ENCODE measurements around the gene ADH4. TPM values are rescaled to one million over a fixed set of nuclear protein-coding genes. Genes with fewer than 3 reads are reported as not detected.
"Not testable (repeated sequence)": the region's sequence is repeated elsewhere in the genome, so short reads cannot be mapped to it uniquely, and the experiment has no call there.

Gene ADH4
- total and polyA plus RNA-seq, 4 donors: 1.1 to 15.2 (median 3.3) TPM; not detected in 1

- not testable (repeated sequence) for H3K9me3 ChIP-seq (ENCODE audit: control insufficient read depth, low read length); H3K27me3 ChIP-seq (ENCODE audit: control insufficient read depth in 1 of 2, insufficient read depth in 2 of 2, low read length in 1 of 2); DNase-seq; ATAC-seq (ENCODE audit: low FRiP score); H3K4me3 ChIP-seq (ENCODE audit: low read length in 2 of 2); H3K27ac ChIP-seq (ENCODE audit: low read depth in 1 of 2, low read length in 2 of 2); H3K4me1 ChIP-seq (ENCODE audit: control insufficient read depth in 1 of 2, insufficient read depth in 2 of 2, low read length in 2 of 2)
- 45 to 68% methylated on average over 6 of the region's 6 CpGs for WGBS, 2 donors
- intact Hi-C loops (cut with DNase I): loop anchor here in 1 of 2 donors (10.0 kb wide), 2 partner anchors 124 to 324 kb away; no protein-coding TSS in a partner anchor
- H3K36me3 ChIP-seq (ENCODE audit: control insufficient read depth in 1 of 2, insufficient read depth in 2 of 2, low read length in 1 of 2): peaks cover 0 to 14% of the 10 kb centered on the region in 2 donors
Measured at GRCh38 chr4:99080869-99081268, 63.2 kb downstream of the ADH4 start.

GRCh38 chr4:99079625-99080295, 64.3 kb downstream of the ADH4 start:
- peaks cover 0 to 14% of the 10 kb centered on the region in 2 donors for H3K36me3 ChIP-seq (ENCODE audit: control insufficient read depth in 1 of 2, insufficient read depth in 2 of 2, low read length in 1 of 2)
- 64 to 73% methylated on average over 5 of the region's 5 CpGs for WGBS, 2 donors
- no peak overlapping the region for H3K27ac ChIP-seq (ENCODE audit: low read depth in 1 of 2, low read length in 2 of 2)
- intact Hi-C loops (cut with DNase I): loop anchor here in 1 of 2 donors (10.0 kb wide), 3 partner anchors 125 to 815 kb away; partner anchors contain the start of gene RAP1GDS1
- no peak for DNase-seq
- H3K9me3 ChIP-seq (ENCODE audit: control insufficient read depth, low read length): no peaks in the 10 kb centered on the region
- peaks cover 0 to 2% of the 10 kb centered on the region in 2 donors for H3K4me1 ChIP-seq (ENCODE audit: control insufficient read depth in 1 of 2, insufficient read depth in 2 of 2, low read length in 2 of 2)
- no peak for ATAC-seq (ENCODE audit: low FRiP score)
- no peak overlapping the region for H3K4me3 ChIP-seq (ENCODE audit: low read length in 2 of 2)
- H3K27me3 ChIP-seq (ENCODE audit: control insufficient read depth in 1 of 2, insufficient read depth in 2 of 2, low read length in 1 of 2): no peaks in the 10 kb centered on the region

GRCh38 chr4:99078931-99079624, 65.0 kb downstream of the ADH4 start:
- ATAC-seq (ENCODE audit: low FRiP score): no peak
- no peak for DNase-seq
- no peaks in the 10 kb centered on the region for H3K27me3 ChIP-seq (ENCODE audit: control insufficient read depth in 1 of 2, insufficient read depth in 2 of 2, low read length in 1 of 2)
- H3K4me1 ChIP-seq (ENCODE audit: control insufficient read depth in 1 of 2, insufficient read depth in 2 of 2, low read length in 2 of 2): peaks cover 0 to 2% of the 10 kb centered on the region in 2 donors
- no peaks in the 10 kb centered on the region for H3K9me3 ChIP-seq (ENCODE audit: control insufficient read depth, low read length)
- no peak overlapping the region for H3K27ac ChIP-seq (ENCODE audit: low read depth in 1 of 2, low read length in 2 of 2)
- intact Hi-C loops (cut with DNase I): loop anchor here in 1 of 2 donors (10.0 kb wide), 1 partner anchor 814 kb away; the partner anchor contains the start of gene RAP1GDS1
- 73 to 76% methylated on average over 5 of the region's 5 CpGs for WGBS, 2 donors
- H3K4me3 ChIP-seq (ENCODE audit: low read length in 2 of 2): no peak overlapping the region
- peaks cover 3 to 14% of the 10 kb centered on the region in 2 donors for H3K36me3 ChIP-seq (ENCODE audit: control insufficient read depth in 1 of 2, insufficient read depth in 2 of 2, low read length in 1 of 2)

GRCh38 chr4:99078336-99078735, 65.8 kb downstream of the ADH4 start:
- intact Hi-C loops (cut with DNase I): loop anchor here in 1 of 2 donors (10.0 kb wide), 1 partner anchor 814 kb away; the partner anchor contains the start of gene RAP1GDS1
- H3K27ac ChIP-seq (ENCODE audit: low read depth in 1 of 2, low read length in 2 of 2): no peak overlapping the region
- peaks cover 7 to 14% of the 10 kb centered on the region in 2 donors for H3K36me3 ChIP-seq (ENCODE audit: control insufficient read depth in 1 of 2, insufficient read depth in 2 of 2, low read length in 1 of 2)
- no peak for DNase-seq
- H3K27me3 ChIP-seq (ENCODE audit: control insufficient read depth in 1 of 2, insufficient read depth in 2 of 2, low read length in 1 of 2): no peaks in the 10 kb centered on the region
- no peak for ATAC-seq (ENCODE audit: low FRiP score)
- H3K9me3 ChIP-seq (ENCODE audit: control insufficient read depth, low read length): no peaks in the 10 kb centered on the region
- peaks cover 0 to 2% of the 10 kb centered on the region in 2 donors for H3K4me1 ChIP-seq (ENCODE audit: control insufficient read depth in 1 of 2, insufficient read depth in 2 of 2, low read length in 2 of 2)
- WGBS, 2 donors: 75 to 82% methylated on average over 5 of the region's 5 CpGs
- no peak overlapping the region for H3K4me3 ChIP-seq (ENCODE audit: low read length in 2 of 2)

- ATAC-seq (ENCODE audit: low FRiP score) (no peak), DNase-seq (no peak)
- H3K36me3 ChIP-seq (ENCODE audit: control insufficient read depth in 1 of 2, insufficient read depth in 2 of 2, low read length in 1 of 2): peaks cover 7 to 12% of the 10 kb centered on the region in 2 donors
- 79 to 81% methylated on average over 4 of the region's 4 CpGs for WGBS, 2 donors
- H3K4me1 ChIP-seq (ENCODE audit: control insufficient read depth in 1 of 2, insufficient read depth in 2 of 2, low read length in 2 of 2): no peaks in the 10 kb centered on the region
- no peaks in the 10 kb centered on the region for H3K9me3 ChIP-seq (ENCODE audit: control insufficient read depth, low read length)
- intact Hi-C loops (cut with DNase I): loop anchor here in 1 of 2 donors (10.0 kb wide), 1 partner anchor 812 kb away; the partner anchor contains the start of gene RAP1GDS1
- no peaks in the 10 kb centered on the region for H3K27me3 ChIP-seq (ENCODE audit: control insufficient read depth in 1 of 2, insufficient read depth in 2 of 2, low read length in 1 of 2)
- no peak overlapping the region for H3K27ac ChIP-seq (ENCODE audit: low read depth in 1 of 2, low read length in 2 of 2)
- no peak overlapping the region for H3K4me3 ChIP-seq (ENCODE audit: low read length in 2 of 2)
Measured at GRCh38 chr4:99077177-99077576, 66.9 kb downstream of the ADH4 start.

- Histone ChIP-seq H3K4me1 (ENCODE audit: control insufficient read depth in 1 of 2, insufficient read depth in 2 of 2, low read length in 2 of 2) (no peaks in the 10 kb centered on the region), H3K27me3 (ENCODE audit: control insufficient read depth in 1 of 2, insufficient read depth in 2 of 2, low read length in 1 of 2) (no peaks in the 10 kb centered on the region), H3K27ac (ENCODE audit: low read depth in 1 of 2, low read length in 2 of 2) (no peak overlapping the region), H3K36me3 (ENCODE audit: control insufficient read depth in 1 of 2, insufficient read depth in 2 of 2, low read length in 1 of 2) (peaks cover 7 to 12% of the 10 kb centered on the region in 2 donors), H3K4me3 (ENCODE audit: low read length in 2 of 2) (no peak overlapping the region), H3K9me3 (ENCODE audit: control insufficient read depth, low read length) (no peaks in the 10 kb centered on the region)
- intact Hi-C loops (cut with DNase I): loop anchor here in 1 of 2 donors (10.0 kb wide), 1 partner anchor 812 kb away; the partner anchor contains the start of gene RAP1GDS1
- DNase-seq (no peak), ATAC-seq (ENCODE audit: low FRiP score) (no peak)
- 89 to 91% methylated on average over 5 of the region's 5 CpGs for WGBS, 2 donors
Measured at GRCh38 chr4:99076292-99076976, 67.7 kb downstream of the ADH4 start.

- WGBS, 2 donors: 93 to 95% methylated on average over 7 of the region's 7 CpGs
- no peaks in the 10 kb centered on the region for H3K9me3 ChIP-seq (ENCODE audit: control insufficient read depth, low read length)
- peaks cover 7 to 10% of the 10 kb centered on the region in 2 donors for H3K36me3 ChIP-seq (ENCODE audit: control insufficient read depth in 1 of 2, insufficient read depth in 2 of 2, low read length in 1 of 2)
- H3K4me1 ChIP-seq (ENCODE audit: control insufficient read depth in 1 of 2, insufficient read depth in 2 of 2, low read length in 2 of 2): no peaks in the 10 kb centered on the region
- intact Hi-C loops (cut with DNase I): loop anchor here in 1 of 2 donors (10.0 kb wide), 1 partner anchor 810 kb away; the partner anchor contains the start of gene RAP1GDS1
- no peak for DNase-seq
- H3K27me3 ChIP-seq (ENCODE audit: control insufficient read depth in 1 of 2, insufficient read depth in 2 of 2, low read length in 1 of 2): no peaks in the 10 kb centered on the region
- no peak overlapping the region for H3K4me3 ChIP-seq (ENCODE audit: low read length in 2 of 2)
- no peak overlapping the region for H3K27ac ChIP-seq (ENCODE audit: low read depth in 1 of 2, low read length in 2 of 2)
- no peak for ATAC-seq (ENCODE audit: low FRiP score)
Measured at GRCh38 chr4:99074816-99075215, 69.3 kb downstream of the ADH4 start.
